ENCODE data around the gene HELB.

DNA sequence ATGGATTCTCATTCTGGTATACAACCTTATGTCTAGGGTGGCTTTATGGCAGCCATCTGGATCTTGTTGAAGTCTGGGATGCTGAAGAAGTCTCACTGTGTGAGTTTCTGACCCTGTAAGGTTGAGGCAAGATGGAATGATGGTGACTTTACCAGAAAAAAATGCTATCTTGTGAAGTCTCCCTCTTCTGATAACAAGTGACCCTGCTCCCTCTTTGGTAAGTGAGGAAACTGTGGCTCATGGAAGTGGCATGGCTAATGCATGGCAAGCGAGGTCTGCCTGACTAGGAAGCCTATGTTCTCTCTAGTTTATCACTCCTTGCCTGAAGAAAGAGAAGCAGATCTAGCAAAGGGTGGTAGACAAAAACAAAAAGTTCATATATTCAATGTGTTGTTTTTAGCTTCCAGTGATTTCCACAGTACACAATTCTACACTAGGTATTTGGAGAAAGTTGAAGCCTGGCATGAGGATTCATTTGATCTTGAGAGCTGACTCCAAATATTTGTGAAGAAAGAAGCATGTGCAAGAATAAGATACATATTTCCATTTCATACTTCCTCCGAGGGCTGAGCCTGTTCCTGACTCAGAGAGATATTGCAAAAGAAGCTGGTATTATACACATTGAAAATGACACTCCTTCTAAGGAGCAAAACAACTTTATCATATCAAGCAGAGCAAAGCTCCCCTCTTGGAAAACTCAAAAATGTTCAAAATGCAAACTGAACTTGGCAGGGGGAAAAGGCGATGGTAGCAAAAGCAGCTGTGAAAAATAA lies 63.6 kb downstream of the HELB start:
- TF ChIP-seq MXI1 (IDR thresholded peaks at IDR 0.05; ENCODE audit: low read depth, low read length) (no peak), POLR2AphosphoS5 (IDR thresholded peaks at IDR 0.05; ENCODE audit: low read length) (no peak), CHD2 (IDR thresholded peaks at IDR 0.05; ENCODE audit: borderline replicate concordance, low read depth, low read length) (no peak), CEBPB (IDR thresholded peaks at IDR 0.05; ENCODE audit: borderline replicate concordance in 1 of 2, low read depth in 2 of 2, low read length in 2 of 2) (no peak), YY1 (IDR thresholded peaks at IDR 0.05; ENCODE audit: low read depth, low read length) (no peak), ZNF274 (IDR thresholded peaks at IDR 0.05; ENCODE audit: insufficient read depth, insufficient read length) (no peak), EGR1 (IDR thresholded peaks at IDR 0.05; ENCODE audit: borderline replicate concordance in 1 of 2, low read depth in 2 of 2, low read length in 2 of 2) (no peak), RCOR1 (conservative IDR thresholded peaks at IDR 0.05; ENCODE audit: low read depth, low read length) (no peak)
- TF ChIP-seq, protein P1, sequence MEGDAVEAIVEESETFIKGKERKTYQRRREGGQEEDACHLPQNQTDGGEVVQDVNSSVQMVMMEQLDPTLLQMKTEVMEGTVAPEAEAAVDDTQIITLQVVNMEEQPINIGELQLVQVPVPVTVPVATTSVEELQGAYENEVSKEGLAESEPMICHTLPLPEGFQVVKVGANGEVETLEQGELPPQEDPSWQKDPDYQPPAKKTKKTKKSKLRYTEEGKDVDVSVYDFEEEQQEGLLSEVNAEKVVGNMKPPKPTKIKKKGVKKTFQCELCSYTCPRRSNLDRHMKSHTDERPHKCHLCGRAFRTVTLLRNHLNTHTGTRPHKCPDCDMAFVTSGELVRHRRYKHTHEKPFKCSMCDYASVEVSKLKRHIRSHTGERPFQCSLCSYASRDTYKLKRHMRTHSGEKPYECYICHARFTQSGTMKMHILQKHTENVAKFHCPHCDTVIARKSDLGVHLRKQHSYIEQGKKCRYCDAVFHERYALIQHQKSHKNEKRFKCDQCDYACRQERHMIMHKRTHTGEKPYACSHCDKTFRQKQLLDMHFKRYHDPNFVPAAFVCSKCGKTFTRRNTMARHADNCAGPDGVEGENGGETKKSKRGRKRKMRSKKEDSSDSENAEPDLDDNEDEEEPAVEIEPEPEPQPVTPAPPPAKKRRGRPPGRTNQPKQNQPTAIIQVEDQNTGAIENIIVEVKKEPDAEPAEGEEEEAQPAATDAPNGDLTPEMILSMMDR (IDR thresholded peaks at IDR 0.05 in 2 of 3, conservative IDR thresholded peaks at IDR 0.05 in 1 of 3; ENCODE audit: control insufficient read depth in 2 of 3, extremely low read depth in 1 of 3, insufficient read depth in 1 of 3, low read depth in 3 of 3, low read length in 3 of 3) = no peak
- TF ChIP-seq, protein P2, sequence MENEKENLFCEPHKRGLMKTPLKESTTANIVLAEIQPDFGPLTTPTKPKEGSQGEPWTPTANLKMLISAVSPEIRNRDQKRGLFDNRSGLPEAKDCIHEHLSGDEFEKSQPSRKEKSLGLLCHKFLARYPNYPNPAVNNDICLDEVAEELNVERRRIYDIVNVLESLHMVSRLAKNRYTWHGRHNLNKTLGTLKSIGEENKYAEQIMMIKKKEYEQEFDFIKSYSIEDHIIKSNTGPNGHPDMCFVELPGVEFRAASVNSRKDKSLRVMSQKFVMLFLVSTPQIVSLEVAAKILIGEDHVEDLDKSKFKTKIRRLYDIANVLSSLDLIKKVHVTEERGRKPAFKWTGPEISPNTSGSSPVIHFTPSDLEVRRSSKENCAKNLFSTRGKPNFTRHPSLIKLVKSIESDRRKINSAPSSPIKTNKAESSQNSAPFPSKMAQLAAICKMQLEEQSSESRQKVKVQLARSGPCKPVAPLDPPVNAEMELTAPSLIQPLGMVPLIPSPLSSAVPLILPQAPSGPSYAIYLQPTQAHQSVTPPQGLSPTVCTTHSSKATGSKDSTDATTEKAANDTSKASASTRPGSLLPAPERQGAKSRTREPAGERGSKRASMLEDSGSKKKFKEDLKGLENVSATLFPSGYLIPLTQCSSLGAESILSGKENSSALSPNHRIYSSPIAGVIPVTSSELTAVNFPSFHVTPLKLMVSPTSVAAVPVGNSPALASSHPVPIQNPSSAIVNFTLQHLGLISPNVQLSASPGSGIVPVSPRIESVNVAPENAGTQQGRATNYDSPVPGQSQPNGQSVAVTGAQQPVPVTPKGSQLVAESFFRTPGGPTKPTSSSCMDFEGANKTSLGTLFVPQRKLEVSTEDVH (IDR thresholded peaks at IDR 0.05; ENCODE audit: low read depth, partially characterized antibody) = no peak
- TF ChIP-seq, protein P3, sequence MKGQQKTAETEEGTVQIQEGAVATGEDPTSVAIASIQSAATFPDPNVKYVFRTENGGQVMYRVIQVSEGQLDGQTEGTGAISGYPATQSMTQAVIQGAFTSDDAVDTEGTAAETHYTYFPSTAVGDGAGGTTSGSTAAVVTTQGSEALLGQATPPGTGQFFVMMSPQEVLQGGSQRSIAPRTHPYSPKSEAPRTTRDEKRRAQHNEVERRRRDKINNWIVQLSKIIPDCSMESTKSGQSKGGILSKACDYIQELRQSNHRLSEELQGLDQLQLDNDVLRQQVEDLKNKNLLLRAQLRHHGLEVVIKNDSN (IDR thresholded peaks at IDR 0.05; ENCODE audit: borderline replicate concordance, extremely low read length, insufficient read depth, low read depth, low read length) = no peak
